ENCODE measurements around the gene USP49.
A peak's percentile ranks its signal among the peaks of the same experiment; 100 is the strongest.

Gene USP49

DNA sequence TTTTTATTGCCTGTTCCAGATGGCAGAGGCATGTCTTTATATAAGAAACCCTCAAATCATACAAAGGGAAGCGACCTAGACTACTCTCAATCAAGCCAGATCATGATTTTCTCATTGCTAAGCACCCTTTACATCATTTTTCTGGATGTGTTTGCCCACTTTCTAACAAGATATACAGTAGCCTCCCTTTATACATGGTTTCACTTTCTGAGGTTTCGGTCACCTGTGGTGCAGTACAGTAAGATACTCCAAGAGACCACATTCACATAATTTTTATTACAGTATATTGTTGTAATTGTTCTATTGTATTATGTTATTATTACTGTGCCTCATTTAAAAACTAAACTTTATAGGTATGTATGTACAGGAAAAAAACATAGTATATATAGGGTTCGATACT, 84.1 kb downstream of the USP49 start:
- no peaks in the 10 kb centered on the region for H3K9me3 ChIP-seq (ENCODE audit: control insufficient read depth, low read length)
- H3K9ac ChIP-seq (ENCODE audit: low read length), result no peak overlapping the region
- H3K4ac ChIP-seq (ENCODE audit: low read depth in 1 of 2, low read length in 2 of 2), result no peak overlapping the region
- H2BK15ac ChIP-seq (ENCODE audit: low read depth, poor library complexity, severe bottlenecking), result no peak overlapping the region
- H2AFZ ChIP-seq (ENCODE audit: low read depth, low read length), result no peak overlapping the region
- no peak overlapping the region for H4K8ac ChIP-seq (ENCODE audit: low read length)
- H2BK120ac ChIP-seq (ENCODE audit: low read depth, low read length), result no peak overlapping the region
- 85% methylated on average over 2 of the region's 3 CpGs for WGBS
- no peak overlapping the region for H4K91ac ChIP-seq (ENCODE audit: low read length)
- no peak overlapping the region for H3K18ac ChIP-seq (ENCODE audit: low read depth in 1 of 2, low read length in 2 of 2)
- no peak overlapping the region for H3K4me2 ChIP-seq (ENCODE audit: low read length, poor library complexity, severe bottlenecking)
- H3K36me3 ChIP-seq (ENCODE audit: control insufficient read depth in 1 of 2, insufficient read depth in 2 of 2, low read depth in 1 of 2, low read length in 2 of 2), result peaks cover 0 to 7% of the 10 kb centered on the region in 2 experiments
- H2AK5ac ChIP-seq (ENCODE audit: low read length, severe bottlenecking), result no peak overlapping the region
- H3K14ac ChIP-seq (ENCODE audit: low read length in 2 of 2), result no peak overlapping the region
- H2BK5ac ChIP-seq (ENCODE audit: low read depth, low read length, poor library complexity, severe bottlenecking), result no peak overlapping the region
- peaks cover 7% of the 10 kb centered on the region for H3K79me1 ChIP-seq (replicated peaks; ENCODE audit: low read length, poor library complexity, severe bottlenecking)
- H2BK12ac ChIP-seq (ENCODE audit: low read length in 2 of 2), result no peak overlapping the region
- no peak overlapping the region for H3K27ac ChIP-seq (ENCODE audit: low read length, poor library complexity, severe bottlenecking)
- H3K4me3 ChIP-seq (ENCODE audit: insufficient read depth in 1 of 2, low read depth in 1 of 2, low read length in 2 of 2), result no peak overlapping the region
- no peak overlapping the region for H3K23ac ChIP-seq (ENCODE audit: low read length in 2 of 2)
- DNase-seq, result no peak
- peaks cover 2% of the 10 kb centered on the region for H3K4me1 ChIP-seq (ENCODE audit: control insufficient read depth, insufficient read depth, low read depth, low read length)
- no peaks in the 10 kb centered on the region for H3K27me3 ChIP-seq (ENCODE audit: control insufficient read depth in 1 of 2, insufficient read depth in 1 of 2, low read length in 2 of 2)

DNA sequence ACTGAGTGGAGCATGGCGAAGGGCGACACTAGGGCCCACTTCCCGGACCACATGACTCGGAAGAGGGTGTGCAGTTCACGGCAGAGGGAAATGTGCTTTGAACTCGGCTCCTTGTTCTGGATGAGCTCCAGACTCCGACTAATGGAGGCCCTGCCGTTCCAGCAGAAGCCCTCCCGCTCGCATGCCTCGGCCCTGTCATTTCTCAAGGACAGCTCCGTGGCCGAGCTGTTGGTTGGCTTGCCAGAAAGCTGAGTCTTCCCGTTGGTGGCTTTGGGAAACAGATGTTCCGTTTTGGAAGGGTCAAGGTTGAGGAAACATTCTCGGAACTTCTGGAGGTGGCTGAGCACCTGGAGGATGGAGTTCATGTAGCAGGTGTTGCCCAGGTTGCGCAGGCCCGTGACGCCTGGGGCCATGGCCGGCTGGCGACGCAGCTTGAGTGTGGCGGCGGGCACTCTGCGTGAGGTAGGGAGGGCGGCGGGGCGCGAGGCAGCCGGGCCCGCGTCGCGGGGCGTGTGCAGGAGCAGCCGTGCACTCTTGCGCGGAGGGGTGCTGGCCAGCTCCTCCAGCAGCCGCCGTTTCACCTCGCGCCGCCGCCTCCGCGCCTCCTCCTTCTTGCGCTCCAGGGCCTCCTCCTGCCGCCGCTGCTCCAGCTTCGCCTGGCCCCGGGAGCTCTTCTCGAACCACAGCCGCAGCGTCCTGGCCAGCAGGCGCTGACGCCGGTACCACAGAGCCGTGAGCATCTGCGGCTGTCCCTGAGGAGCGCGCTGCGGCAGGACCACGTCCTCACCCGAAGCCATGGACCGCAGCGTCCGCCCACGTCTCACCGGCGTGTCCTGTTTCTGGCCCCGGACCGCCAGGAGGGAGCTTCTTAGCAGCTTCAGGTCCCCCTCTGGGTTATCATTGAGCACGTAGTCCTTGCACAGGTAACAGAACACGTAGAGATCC, 89.1 kb downstream of the USP49 start:
- no peak overlapping the region for H3K9ac ChIP-seq (ENCODE audit: low read length)
- H3K23ac ChIP-seq (ENCODE audit: low read length in 2 of 2), result no peak overlapping the region
- no peaks in the 10 kb centered on the region for H3K9me3 ChIP-seq (ENCODE audit: control insufficient read depth, low read length)
- no peak overlapping the region for H3K4me3 ChIP-seq (ENCODE audit: insufficient read depth in 1 of 2, low read depth in 1 of 2, low read length in 2 of 2)
- H3K27ac ChIP-seq (ENCODE audit: low read length, poor library complexity, severe bottlenecking), result no peak overlapping the region
- peak overlapping the region; percentile 24 for H4K8ac ChIP-seq (ENCODE audit: low read length)
- H4K91ac ChIP-seq (ENCODE audit: low read length), result no peak overlapping the region
- H2AK5ac ChIP-seq (ENCODE audit: low read length, severe bottlenecking), result no peak overlapping the region
- H2BK5ac ChIP-seq (ENCODE audit: low read depth, low read length, poor library complexity, severe bottlenecking), result no peak overlapping the region
- H3K79me1 ChIP-seq (replicated peaks; ENCODE audit: low read length, poor library complexity, severe bottlenecking), result peaks cover 14% of the 10 kb centered on the region
- no peak overlapping the region for H2BK120ac ChIP-seq (ENCODE audit: low read depth, low read length)
- peaks cover 15 to 18% of the 10 kb centered on the region in 2 experiments for H3K36me3 ChIP-seq (ENCODE audit: control insufficient read depth in 1 of 2, insufficient read depth in 2 of 2, low read depth in 1 of 2, low read length in 2 of 2)
- no peak overlapping the region for H2BK15ac ChIP-seq (ENCODE audit: low read depth, poor library complexity, severe bottlenecking)
- DNase-seq, result no peak
- H3K4me1 ChIP-seq (ENCODE audit: control insufficient read depth, insufficient read depth, low read depth, low read length), result peaks cover 2% of the 10 kb centered on the region
- H3K18ac ChIP-seq (ENCODE audit: low read depth in 1 of 2, low read length in 2 of 2), result no peak overlapping the region
- no peak overlapping the region for H3K4me2 ChIP-seq (ENCODE audit: low read length, poor library complexity, severe bottlenecking)
- no peak overlapping the region for H3K14ac ChIP-seq (ENCODE audit: low read length in 2 of 2)
- H2BK12ac ChIP-seq (ENCODE audit: low read length in 2 of 2), result no peak overlapping the region
- no peaks in the 10 kb centered on the region for H3K27me3 ChIP-seq (ENCODE audit: control insufficient read depth in 1 of 2, insufficient read depth in 1 of 2, low read length in 2 of 2)
- no peak overlapping the region for H2AFZ ChIP-seq (ENCODE audit: low read depth, low read length)
- no peak overlapping the region for H3K4ac ChIP-seq (ENCODE audit: low read depth in 1 of 2, low read length in 2 of 2)
- 96% methylated on average over 74 of the region's 74 CpGs for WGBS

DNA sequence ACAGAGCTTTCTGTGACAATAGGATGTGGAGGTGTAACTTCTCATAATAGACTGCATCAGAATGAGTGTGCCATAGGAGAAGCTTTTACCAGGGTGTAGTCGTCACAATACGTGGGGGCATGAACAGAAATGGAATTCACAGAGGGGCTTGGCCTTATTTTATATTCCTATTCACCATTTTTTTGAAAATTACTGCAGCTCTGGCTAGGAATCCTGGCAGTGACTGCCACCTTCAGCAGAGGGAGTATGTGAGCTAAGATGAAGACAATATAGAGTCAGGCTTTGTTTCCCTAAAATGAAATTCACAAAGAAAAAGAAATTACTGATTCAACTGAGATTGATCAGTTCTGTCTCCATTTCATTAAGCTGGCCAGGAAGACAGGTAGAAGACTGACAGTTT, 93.8 kb downstream of the USP49 start:
- peak; percentile 46 for DNase-seq
- H3K4me2 ChIP-seq (ENCODE audit: low read length, poor library complexity, severe bottlenecking), result no peak overlapping the region
- no peak overlapping the region for H3K27ac ChIP-seq (ENCODE audit: low read length, poor library complexity, severe bottlenecking)
- H2BK5ac ChIP-seq (ENCODE audit: low read depth, low read length, poor library complexity, severe bottlenecking), result no peak overlapping the region
- no peaks in the 10 kb centered on the region for H3K9me3 ChIP-seq (ENCODE audit: control insufficient read depth, low read length)
- H3K9ac ChIP-seq (ENCODE audit: low read length), result no peak overlapping the region
- H2BK12ac ChIP-seq (ENCODE audit: low read length in 2 of 2), result no peak overlapping the region
- H3K4me3 ChIP-seq (ENCODE audit: insufficient read depth in 1 of 2, low read depth in 1 of 2, low read length in 2 of 2), result no peak overlapping the region
- no peak overlapping the region for H4K8ac ChIP-seq (ENCODE audit: low read length)
- H3K18ac ChIP-seq (ENCODE audit: low read depth in 1 of 2, low read length in 2 of 2), result no peak overlapping the region
- H3K79me1 ChIP-seq (replicated peaks; ENCODE audit: low read length, poor library complexity, severe bottlenecking), result peaks cover 10% of the 10 kb centered on the region
- WGBS, result no CpG with 5 or more reads among the region's 2 CpGs
- H3K14ac ChIP-seq (ENCODE audit: low read length in 2 of 2), result no peak overlapping the region
- H4K91ac ChIP-seq (ENCODE audit: low read length), result no peak overlapping the region
- H2AFZ ChIP-seq (ENCODE audit: low read depth, low read length), result no peak overlapping the region
- H3K27me3 ChIP-seq (ENCODE audit: control insufficient read depth in 1 of 2, insufficient read depth in 1 of 2, low read length in 2 of 2), result no peaks in the 10 kb centered on the region
- peaks cover 17 to 32% of the 10 kb centered on the region in 2 experiments for H3K36me3 ChIP-seq (ENCODE audit: control insufficient read depth in 1 of 2, insufficient read depth in 2 of 2, low read depth in 1 of 2, low read length in 2 of 2)
- H3K4me1 ChIP-seq (ENCODE audit: control insufficient read depth, insufficient read depth, low read depth, low read length), result peaks cover under 1% of the 10 kb centered on the region
- no peak overlapping the region for H3K4ac ChIP-seq (ENCODE audit: low read depth in 1 of 2, low read length in 2 of 2)
- H3K23ac ChIP-seq (ENCODE audit: low read length in 2 of 2), result no peak overlapping the region
- H2BK120ac ChIP-seq (ENCODE audit: low read depth, low read length), result no peak overlapping the region
- H2BK15ac ChIP-seq (ENCODE audit: low read depth, poor library complexity, severe bottlenecking), result no peak overlapping the region
- H2AK5ac ChIP-seq (ENCODE audit: low read length, severe bottlenecking), result no peak overlapping the region

DNA sequence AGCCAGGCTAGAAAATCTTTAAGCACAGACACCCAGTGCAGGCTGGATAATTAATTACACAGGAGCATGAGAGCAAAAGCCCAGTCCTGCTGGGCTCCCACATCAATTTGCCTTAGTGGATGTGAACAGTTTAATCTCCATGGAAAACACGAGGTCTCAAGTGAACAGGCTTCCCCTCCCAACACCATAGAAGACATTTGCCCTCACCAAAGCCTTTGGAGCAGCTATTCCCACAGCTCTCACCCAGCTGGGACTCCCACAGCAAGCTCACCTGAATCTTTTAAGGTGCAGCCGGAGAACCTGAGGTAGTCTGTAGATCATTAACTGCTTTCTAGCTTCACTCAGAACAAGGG, 95.6 kb downstream of the USP49 start:
- Histone ChIP-seq H3K4me1 (ENCODE audit: control insufficient read depth, insufficient read depth, low read depth, low read length) (no peaks in the 10 kb centered on the region), H3K4me2 (ENCODE audit: low read length, poor library complexity, severe bottlenecking) (no peak overlapping the region), H2AK5ac (ENCODE audit: low read length, severe bottlenecking) (no peak overlapping the region), H4K91ac (ENCODE audit: low read length) (no peak overlapping the region), H3K79me1 (replicated peaks; ENCODE audit: low read length, poor library complexity, severe bottlenecking) (peaks cover 2% of the 10 kb centered on the region), H3K4me3 (ENCODE audit: insufficient read depth in 1 of 2, low read depth in 1 of 2, low read length in 2 of 2) (no peak overlapping the region), H3K23ac (ENCODE audit: low read length in 2 of 2) (no peak overlapping the region), H2AFZ (ENCODE audit: low read depth, low read length) (no peak overlapping the region), H2BK15ac (ENCODE audit: low read depth, poor library complexity, severe bottlenecking) (no peak overlapping the region), H3K9ac (ENCODE audit: low read length) (no peak overlapping the region), H4K8ac (ENCODE audit: low read length) (no peak overlapping the region), H3K9me3 (ENCODE audit: control insufficient read depth, low read length) (no peaks in the 10 kb centered on the region), H3K18ac (ENCODE audit: low read depth in 1 of 2, low read length in 2 of 2) (no peak overlapping the region), H2BK12ac (ENCODE audit: low read length in 2 of 2) (no peak overlapping the region), H3K27me3 (ENCODE audit: control insufficient read depth in 1 of 2, insufficient read depth in 1 of 2, low read length in 2 of 2) (no peaks in the 10 kb centered on the region), H3K27ac (ENCODE audit: low read length, poor library complexity, severe bottlenecking) (no peak overlapping the region), H2BK120ac (ENCODE audit: low read depth, low read length) (no peak overlapping the region), H3K4ac (ENCODE audit: low read depth in 1 of 2, low read length in 2 of 2) (no peak overlapping the region), H3K14ac (ENCODE audit: low read length in 2 of 2) (no peak overlapping the region), H2BK5ac (ENCODE audit: low read depth, low read length, poor library complexity, severe bottlenecking) (no peak overlapping the region), H3K36me3 (ENCODE audit: control insufficient read depth in 1 of 2, insufficient read depth in 2 of 2, low read depth in 1 of 2, low read length in 2 of 2) (peaks cover 11 to 37% of the 10 kb centered on the region in 2 experiments)
- WGBS, result 92% methylated on average over 2 of the region's 2 CpGs
- DNase-seq, result no peak
